ENCODE data around the gene USP17L17.
"Not testable (repeated sequence)": the region's sequence is repeated elsewhere in the genome, so short reads cannot be mapped to it uniquely, and the experiment has no call there.

DNA sequence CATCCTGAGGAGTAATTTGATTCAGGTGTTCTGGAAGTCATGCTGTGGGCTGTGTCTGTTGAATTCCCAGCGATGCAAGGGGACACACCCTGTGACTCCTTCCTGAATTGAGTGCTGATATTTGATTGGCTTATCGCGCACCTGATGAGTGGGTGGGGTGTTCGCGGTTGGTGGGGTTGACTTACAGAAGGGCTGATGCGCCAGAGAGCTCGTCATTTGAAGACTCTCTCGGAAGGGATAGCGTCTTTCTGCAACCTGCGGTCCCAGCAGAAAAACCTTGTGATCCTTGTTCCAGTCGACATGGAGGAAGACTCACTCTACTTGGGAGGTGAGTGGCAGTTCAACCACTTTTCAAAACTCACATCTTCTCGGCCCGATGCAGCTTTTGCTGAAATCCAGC, 18.9 kb downstream of the USP17L17 start, which contains the start of gene USP17L21:
- TF ChIP-seq, protein P1, sequence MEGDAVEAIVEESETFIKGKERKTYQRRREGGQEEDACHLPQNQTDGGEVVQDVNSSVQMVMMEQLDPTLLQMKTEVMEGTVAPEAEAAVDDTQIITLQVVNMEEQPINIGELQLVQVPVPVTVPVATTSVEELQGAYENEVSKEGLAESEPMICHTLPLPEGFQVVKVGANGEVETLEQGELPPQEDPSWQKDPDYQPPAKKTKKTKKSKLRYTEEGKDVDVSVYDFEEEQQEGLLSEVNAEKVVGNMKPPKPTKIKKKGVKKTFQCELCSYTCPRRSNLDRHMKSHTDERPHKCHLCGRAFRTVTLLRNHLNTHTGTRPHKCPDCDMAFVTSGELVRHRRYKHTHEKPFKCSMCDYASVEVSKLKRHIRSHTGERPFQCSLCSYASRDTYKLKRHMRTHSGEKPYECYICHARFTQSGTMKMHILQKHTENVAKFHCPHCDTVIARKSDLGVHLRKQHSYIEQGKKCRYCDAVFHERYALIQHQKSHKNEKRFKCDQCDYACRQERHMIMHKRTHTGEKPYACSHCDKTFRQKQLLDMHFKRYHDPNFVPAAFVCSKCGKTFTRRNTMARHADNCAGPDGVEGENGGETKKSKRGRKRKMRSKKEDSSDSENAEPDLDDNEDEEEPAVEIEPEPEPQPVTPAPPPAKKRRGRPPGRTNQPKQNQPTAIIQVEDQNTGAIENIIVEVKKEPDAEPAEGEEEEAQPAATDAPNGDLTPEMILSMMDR (IDR thresholded peaks at IDR 0.05) = not testable (repeated sequence)
- TF ChIP-seq EP300, POLR2A, POLR2AphosphoS5 (IDR thresholded peaks at IDR 0.05): not testable (repeated sequence)
